ENCODE data around the gene PNPLA7. TPM values are rescaled to one million over a fixed set of nuclear protein-coding genes. Genes with fewer than 3 reads are reported as not detected.

Gene PNPLA7
- total and polyA plus RNA-seq, 2 of the 4 experiments (the other 2 are of a cell fraction), result under 0.01 to 0.89 TPM

DNA sequence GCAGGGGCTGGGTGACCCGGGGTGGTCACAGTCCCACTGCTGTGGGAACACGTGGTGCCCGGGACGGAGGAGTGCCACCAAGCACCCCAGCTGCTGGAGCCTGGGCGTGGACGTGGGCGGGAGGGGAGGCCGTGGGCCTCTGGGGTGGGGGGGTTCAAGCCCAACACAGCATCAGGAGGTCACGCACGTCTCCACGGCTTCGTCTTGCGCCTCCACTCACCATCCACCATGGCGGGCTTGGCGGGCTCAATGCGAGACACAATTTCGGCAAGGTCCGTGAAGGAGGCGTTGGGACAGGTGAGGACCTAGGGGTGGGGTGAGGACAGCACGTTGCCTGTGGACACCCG, 88.9 kb downstream of the PNPLA7 start:
- WGBS, 2 experiments (ENCODE audit: extremely low coverage in 2 of 2, insufficient read length in 1 of 2), result no CpG with 5 or more reads among the region's 21 CpGs
- H2BK15ac ChIP-seq (ENCODE audit: low read depth, low read length), result no peak overlapping the region

More for the DNA sequence above, 88.9 kb downstream of the PNPLA7 start:
- Histone ChIP-seq H3K18ac (ENCODE audit: low read depth, low read length) (no peak overlapping the region), H3K27me3 (ENCODE audit: control insufficient read depth, insufficient read depth, low read length) (peaks cover 2% of the 10 kb centered on the region; the same call in 1 of the 2 replicates), H2BK20ac (ENCODE audit: low read depth, low read length) (no peak overlapping the region), H3K23ac (ENCODE audit: low read depth, low read length) (no peak overlapping the region), H4K91ac (ENCODE audit: insufficient read depth, low read depth, low read length) (no peak overlapping the region), H2BK5ac (ENCODE audit: low read depth, low read length, poor library complexity, severe bottlenecking) (no peak overlapping the region), H3K79me1 (ENCODE audit: low read depth in 1 of 2, low read length in 2 of 2) (peaks cover 3 to 22% of the 10 kb centered on the region in 2 experiments; a peak in 3 of 4 replicates), H3K9me1 (ENCODE audit: insufficient read depth, low read length) (no peaks in the 10 kb centered on the region), H2AFZ (replicated peaks; ENCODE audit: low read length, poor library complexity) (peak overlapping the region; percentile 49), H3K4me3 (ENCODE audit: insufficient read depth, low read depth, low read length) (no peak overlapping the region), H3K36me3 (ENCODE audit: control insufficient read depth, insufficient read depth, low read length) (peaks cover 5% of the 10 kb centered on the region; the same call in 1 of the 2 replicates), H4K20me1 (ENCODE audit: insufficient read depth, low read length) (peaks cover 21% of the 10 kb centered on the region), H4K5ac (ENCODE audit: low read depth, low read length) (no peak overlapping the region), H3K56ac (ENCODE audit: extremely low read depth, insufficient read depth, low read length) (no peak overlapping the region), H2AK9ac (replicated peaks; ENCODE audit: low read depth, low read length, poor library complexity) (no peak overlapping the region), H3K4me2 (ENCODE audit: low read depth, low read length) (no peak overlapping the region), H2AK5ac (ENCODE audit: low read depth, low read length) (no peak overlapping the region), H4K8ac (ENCODE audit: low read depth in 2 of 2, low read length in 2 of 2) (no peak overlapping the region), H3K27ac (ENCODE audit: insufficient read depth, low read length) (no peak overlapping the region), H3K9me3 (ENCODE audit: control insufficient read depth, insufficient read depth, low read length) (no peaks in the 10 kb centered on the region), H3K14ac (replicated peaks; ENCODE audit: low read depth, low read length) (no peak overlapping the region), H3K4me1 (ENCODE audit: control insufficient read depth, insufficient read depth, low read length) (peaks cover 16% of the 10 kb centered on the region), H3K9ac (ENCODE audit: low read depth, low read length) (no peak overlapping the region), H2BK120ac (ENCODE audit: low read depth, low read length) (no peak overlapping the region), H3K4ac (ENCODE audit: low read depth, low read length) (no peak overlapping the region)
- in situ Hi-C loops (cut with MboI; ENCODE audit: low sequenced_read_pairs) (no loop called here), dilution Hi-C loops (cut with HindIII; ENCODE audit: low sequenced_read_pairs, unreplicated experiment) (no loop called here), intact Hi-C loops (cut with micrococcal nuclease) (no loop called here)
- ATAC-seq (ENCODE audit: low read depth) (no peak), DNase-seq (no peak)
- no TSS peak for BruUV-seq (replicated peaks)
- TF ChIP-seq RCOR1 (IDR thresholded peaks at IDR 0.05; ENCODE audit: insufficient replicate concordance, low read length) (no peak), MAFK (IDR thresholded peaks at IDR 0.05; ENCODE audit: low read depth, low read length) (no peak), MAZ (IDR thresholded peaks at IDR 0.05; ENCODE audit: borderline replicate concordance, low read depth, low read length) (no peak)
- CTCF ChIA-PET, result no interaction called here
- POLR2A ChIA-PET (ENCODE audit: unreplicated experiment), result no interaction called here

All from IMR-90 (cell line).